ENCODE results near the gene KIF1A.

KIF1A gene

GRCh38 chr2:240730501-240731177 is 89.4 kb downstream of the KIF1A start:
- no peak for DNase-seq

DNA sequence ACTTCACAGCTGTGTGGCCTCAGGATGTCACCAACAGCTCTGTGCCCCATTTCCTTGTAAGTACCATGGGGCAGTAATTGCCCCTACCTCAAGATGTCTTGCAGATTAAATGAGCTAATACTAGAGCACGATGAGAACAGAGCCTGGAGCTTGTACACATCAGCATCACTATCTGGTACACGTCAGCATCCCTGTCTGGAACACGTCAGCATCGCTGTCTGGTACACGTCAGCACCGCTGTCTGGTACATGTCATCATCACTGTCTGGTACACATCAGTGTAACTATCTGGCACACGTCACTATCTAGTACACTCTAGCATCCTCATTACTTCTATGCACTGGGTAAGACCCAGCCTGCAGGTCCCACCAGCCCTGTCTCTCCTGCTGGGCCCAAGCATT is 91.2 kb downstream of the KIF1A start:
- no peak for DNase-seq

DNA sequence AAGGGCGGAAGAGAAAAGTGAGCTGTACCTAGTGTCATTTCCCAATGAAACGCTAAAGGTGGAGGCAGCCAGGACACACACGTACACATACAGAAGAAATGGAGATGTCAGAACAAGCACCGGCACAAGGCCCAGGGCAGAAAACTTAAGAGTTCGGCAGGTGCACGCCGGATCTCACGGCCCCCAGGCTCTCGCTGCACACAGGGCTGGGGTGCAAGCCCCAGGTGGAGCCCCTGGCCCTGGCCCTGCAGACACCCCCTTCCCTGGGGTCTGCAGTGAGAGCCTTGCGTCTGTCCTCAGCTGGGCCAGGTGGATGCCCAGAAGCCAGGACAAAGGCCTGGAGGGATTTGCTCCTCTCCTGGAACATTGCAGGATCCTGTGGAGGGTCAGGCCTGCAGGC is 91.7 kb downstream of the KIF1A start:
- no peak for DNase-seq

DNA sequence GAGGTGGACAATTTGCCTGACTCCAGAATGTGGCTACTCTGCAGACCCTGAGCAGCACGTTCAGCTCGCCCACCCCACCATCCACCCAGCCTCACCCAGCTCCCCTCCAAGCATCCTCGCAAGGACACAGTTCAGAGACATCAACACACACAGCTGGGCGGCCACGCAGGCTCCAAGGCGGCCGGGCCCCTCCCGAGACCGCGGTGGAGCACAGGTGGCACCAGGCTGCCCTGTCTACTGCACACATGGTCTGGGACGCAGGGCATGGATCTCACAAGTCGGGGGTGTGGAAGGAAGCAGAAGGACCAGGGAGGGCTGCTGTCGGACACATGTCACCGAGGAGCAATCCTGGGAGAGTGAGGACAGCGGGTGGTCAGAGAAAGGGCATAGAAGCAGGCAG is 92.1 kb downstream of the KIF1A start:
- DNase-seq, result no peak

- DNase-seq, result no peak
Observed at GRCh38 chr2:240727439-240727838, 92.6 kb downstream of the KIF1A start.

DNA sequence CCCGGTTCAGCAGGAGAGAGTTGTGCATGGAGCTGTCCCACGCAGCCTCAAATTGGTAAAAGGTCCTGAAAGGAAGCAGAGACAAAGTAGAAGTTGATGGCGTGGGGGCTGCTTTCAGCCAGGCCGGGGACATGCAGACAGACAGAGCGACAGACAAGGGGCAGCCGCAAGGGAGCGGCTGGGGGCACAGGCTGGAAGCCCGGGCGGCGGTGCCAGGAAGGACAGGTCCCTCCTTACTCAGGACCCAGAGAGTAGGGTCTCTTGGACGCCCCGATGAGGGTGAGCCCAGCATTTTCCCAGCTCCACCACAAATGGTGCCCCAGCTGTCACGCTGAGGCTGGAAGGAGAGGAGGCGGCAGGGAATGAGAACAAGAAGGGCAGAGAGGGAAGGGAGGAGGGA is 93.1 kb downstream of the KIF1A start:
- DNase-seq, result no peak

DNA sequence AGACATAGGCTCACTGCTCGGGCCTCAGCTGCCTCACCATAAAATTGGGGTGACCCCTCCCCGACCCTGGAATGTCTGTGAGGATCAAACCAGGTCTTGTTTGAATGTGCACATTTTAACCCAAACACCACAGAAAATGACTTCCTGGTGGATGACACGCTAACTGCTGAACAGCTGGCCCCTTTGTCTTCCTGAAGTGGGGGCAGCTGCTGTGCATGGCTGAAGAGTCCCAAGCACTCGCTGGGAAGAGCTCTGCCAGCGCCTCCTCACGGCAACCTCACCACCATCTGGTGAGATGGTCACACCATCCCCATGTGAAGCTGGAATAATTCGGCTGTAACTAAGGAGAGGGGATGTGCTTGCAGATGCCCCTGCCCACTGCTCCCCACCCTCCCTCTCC is 94.3 kb downstream of the KIF1A start:
- DNase-seq, result no peak

DNA sequence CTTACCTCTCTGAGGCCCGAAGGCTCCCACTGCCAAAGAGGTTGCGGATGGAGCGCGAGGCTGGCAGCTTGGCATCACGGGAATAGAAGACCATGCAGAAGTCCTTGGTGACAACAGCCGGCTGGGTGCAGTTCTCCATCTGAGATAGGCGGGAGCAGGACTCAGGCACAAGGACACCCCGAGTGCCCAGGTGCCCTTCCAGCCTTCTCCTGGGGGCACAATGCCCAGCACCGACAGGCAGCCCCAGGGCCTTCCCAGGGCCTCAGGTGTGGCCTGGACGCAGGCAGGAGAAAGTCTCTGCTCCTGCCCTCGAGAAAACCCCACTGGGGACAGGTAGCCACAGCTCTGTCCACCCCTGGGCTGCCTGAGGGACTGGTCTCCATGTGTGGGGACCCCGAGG is 94.8 kb downstream of the KIF1A start:
- DNase-seq, result no peak

DNA sequence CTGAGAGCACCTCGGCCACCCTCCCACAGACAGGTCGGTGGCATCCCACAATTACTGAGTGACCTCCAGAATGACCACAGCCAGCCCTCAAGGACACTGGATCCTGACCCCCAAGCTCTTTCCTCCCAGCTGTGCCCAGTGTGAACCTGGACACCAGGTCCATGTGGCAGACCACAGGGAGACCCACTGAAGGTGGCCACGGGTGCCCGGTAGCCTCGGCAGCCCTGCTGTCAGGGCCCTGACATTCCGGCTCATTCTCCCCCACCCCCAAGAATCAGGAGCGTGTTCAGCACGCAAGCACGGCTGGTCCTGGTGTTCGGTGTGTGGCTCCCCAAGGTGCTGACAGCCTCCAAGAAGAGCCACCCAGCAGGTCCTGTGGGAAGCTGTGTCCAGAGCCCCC is 95.6 kb downstream of the KIF1A start:
- DNase-seq, result no peak

GRCh38 chr2:240723851-240724250 is 96.2 kb downstream of the KIF1A start:
- DNase-seq, result no peak

GRCh38 chr2:240722796-240723735 is 97.0 kb downstream of the KIF1A start:
- no peak for DNase-seq

DNA sequence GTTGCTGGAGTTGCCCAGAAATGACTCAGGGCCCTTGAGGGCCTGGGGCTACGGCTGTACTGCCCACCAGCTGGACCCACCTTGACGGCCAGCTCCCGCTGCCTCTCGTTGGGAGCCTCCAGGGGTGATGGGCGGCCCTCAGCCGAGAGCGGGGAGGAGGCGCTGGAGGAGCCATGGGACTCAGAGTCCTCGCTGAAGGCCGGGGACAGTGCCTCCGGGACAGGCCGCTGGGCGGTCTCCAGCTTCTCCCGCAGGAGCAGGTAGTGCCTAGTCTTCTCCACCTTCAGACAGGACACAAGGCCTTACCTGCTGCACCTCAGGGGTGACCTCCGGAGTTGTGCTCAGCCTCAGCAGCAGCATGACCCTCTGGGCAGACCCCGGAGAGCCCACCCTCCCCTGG is 97.6 kb downstream of the KIF1A start:
- no peak for DNase-seq

DNA sequence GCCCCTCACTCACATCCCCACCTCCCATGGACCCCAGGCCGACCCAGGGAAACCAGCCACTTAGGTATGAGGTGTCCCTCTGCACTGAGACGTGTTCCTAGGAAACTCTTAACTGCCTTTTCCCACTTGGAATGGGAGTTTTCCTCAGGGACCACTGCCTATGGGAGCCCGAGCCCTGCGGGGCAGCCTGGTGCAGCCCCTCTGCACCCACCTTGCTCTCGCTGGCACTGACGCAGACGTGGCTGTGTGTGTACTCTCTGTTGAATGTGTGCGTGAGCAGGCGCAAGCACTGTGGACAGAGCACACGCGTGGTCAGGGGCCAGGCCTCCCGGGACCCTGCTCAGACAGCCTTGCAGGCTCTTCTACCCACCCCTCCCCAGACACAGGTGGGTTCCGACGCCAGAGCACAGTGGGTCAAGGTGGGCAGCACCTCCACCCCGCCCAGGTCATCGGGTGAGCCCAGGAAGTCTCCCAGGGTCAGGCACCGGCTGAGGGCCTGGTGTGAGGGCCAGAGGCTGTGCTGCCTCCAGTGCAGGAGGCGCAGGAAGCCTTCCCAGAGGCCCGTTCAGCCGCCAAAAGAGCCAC is 98.3 kb downstream of the KIF1A start:
- DNase-seq, result no peak

- no peak for DNase-seq
Observed at GRCh38 chr2:240720686-240721595, 99.1 kb downstream of the KIF1A start.

GRCh38 chr2:240719676-240720545 is 100.1 kb downstream of the KIF1A start:
- DNase-seq, result no peak

- no peak for DNase-seq
Observed at GRCh38 chr2:240718896-240719490, 101.0 kb downstream of the KIF1A start.

DNA sequence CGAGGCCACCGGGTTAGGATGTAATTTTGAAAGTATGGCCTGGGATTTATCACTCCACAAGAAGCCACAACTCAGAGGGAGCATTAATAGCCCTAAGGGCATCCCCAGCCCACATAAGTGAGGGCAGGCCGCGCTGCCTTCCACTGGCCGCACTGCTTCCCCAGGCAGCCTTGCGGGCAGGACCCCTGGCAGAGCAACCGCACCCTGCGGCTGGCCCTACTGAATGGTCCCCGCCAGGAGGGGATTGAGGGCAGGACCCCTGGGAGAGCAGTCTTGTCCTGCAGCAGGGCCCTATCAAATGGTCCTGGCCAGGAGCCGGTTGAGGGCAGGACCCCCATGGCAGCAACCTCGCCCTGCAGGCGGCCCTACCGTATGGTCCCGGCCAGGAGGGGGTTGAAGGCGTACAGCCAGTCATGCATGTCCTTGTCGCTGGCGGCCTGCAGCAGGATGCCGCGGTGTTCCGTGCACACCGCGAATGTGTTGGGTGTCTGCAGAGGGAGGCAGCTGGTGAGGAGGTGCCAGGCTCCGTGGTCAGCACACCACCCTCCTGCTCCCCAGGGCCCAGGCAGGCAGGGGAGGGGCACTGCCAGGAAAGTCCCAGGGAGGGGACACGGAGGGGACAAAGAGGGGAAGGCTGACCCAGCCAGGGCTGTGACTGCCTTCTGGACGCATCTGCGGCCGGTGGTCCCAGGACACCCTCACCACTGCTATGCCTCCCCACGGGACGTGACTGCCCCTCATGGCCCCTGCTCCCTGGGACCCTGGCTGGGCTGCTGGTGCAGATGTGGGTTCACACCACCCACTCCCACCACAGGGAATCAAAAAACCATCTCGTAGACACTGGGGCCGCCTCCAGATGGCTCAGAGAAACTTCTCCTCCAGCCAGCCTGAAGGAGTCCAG is 102.1 kb downstream of the KIF1A start:
- DNase-seq, result no peak

DNA sequence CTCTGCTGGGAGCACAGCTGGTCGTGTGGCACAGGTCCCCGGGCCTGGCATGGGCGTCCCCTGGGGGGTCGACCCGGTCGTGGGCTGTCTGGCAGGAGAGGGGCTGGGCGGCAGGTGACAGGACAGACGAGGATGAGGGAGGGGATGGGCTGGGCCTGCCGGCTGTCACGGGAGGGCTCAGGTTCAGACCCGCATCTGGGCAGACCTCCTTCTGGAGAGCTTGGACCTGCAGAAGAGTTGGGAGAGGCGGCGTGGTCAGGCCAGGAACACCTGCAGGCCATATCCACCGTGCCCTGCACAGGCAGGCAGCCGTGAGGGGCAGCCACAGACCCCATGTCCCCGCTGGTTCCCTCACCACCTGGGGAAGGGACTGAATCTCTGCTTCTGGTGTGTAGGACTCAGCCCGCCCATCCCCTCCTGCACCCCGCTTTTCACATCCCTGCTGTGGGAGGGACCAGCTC is 102.8 kb downstream of the KIF1A start:
- DNase-seq, result no peak

DNA sequence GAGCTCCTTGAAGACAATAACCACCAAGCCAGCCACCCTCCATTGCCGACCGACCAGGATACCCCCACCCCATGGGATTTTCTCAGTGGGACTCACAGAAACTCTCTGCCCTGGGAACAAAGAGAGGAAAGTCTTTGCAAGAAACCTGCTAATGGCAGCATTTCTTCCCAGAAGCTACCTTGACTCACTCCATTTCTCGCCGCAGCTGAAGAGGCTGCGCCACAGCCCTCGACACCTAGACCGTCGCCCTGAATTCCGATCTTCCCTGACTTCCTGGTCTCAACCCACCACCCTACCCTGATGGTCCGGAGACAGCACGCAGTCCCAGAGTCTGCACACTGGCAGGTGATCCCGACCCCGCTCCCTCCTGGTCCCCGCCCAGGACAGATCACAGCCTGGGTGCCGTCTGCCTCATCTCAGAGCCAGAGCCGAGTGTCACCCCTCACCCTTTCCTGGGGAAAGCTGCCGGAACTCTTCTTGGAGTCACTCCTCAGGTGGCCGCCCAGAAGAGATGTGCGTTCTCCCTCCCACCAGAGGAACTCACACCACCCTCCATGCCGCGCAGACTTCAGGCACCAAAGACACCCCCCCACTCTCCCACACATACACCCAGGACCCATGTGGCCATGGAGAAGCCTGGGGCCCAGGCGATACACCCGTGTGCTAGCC is 103.8 kb downstream of the KIF1A start:
- no peak for DNase-seq

Data from NCI-H1436 treated with DMSO at 0.1 percent for 48 hours (cell line).